Astrocyte of the cerebellum (primary cell): ENCODE data around the gene ANKH.
"Not testable (repeated sequence)": the region's sequence is repeated elsewhere in the genome, so short reads cannot be mapped to it uniquely, and the experiment has no call there.

ENCODE experiments used
- DNase-seq: peaks from one replicate; pipeline ENCODE4 v3.0.0-alpha.2; 2011; ENCODE audit warnings: low read depth
- H3K4me3 ChIP-seq: 2 replicates; pipeline ENCODE4 v1.5.1; 2011; ENCODE audit warnings: mild to moderate bottlenecking, low read depth, low read length, moderate library complexity
- in situ Hi-C: cut with HindIII; loops from 2 replicates; pipeline ENCODE4 v1.10.0; 2017; ENCODE audit warnings: low sequenced_read_pairs
- TF ChIP-seq, protein P1 (sequence below): IDR thresholded peaks from 2 replicates; pipeline ENCODE4 v1.5.1; 2012; ENCODE audit warnings: low read length, low read depth, moderate library complexity, mild to moderate bottlenecking; ENCODE audit errors: missing control alignments

ANKH gene

GRCh38 chr5:14825977-14826376, 45.6 kb downstream of the ANKH start:
- no peak for DNase-seq
- no peak overlapping the region for H3K4me3 ChIP-seq
- in situ Hi-C loops: no loop called here
- TF ChIP-seq, protein P1, sequence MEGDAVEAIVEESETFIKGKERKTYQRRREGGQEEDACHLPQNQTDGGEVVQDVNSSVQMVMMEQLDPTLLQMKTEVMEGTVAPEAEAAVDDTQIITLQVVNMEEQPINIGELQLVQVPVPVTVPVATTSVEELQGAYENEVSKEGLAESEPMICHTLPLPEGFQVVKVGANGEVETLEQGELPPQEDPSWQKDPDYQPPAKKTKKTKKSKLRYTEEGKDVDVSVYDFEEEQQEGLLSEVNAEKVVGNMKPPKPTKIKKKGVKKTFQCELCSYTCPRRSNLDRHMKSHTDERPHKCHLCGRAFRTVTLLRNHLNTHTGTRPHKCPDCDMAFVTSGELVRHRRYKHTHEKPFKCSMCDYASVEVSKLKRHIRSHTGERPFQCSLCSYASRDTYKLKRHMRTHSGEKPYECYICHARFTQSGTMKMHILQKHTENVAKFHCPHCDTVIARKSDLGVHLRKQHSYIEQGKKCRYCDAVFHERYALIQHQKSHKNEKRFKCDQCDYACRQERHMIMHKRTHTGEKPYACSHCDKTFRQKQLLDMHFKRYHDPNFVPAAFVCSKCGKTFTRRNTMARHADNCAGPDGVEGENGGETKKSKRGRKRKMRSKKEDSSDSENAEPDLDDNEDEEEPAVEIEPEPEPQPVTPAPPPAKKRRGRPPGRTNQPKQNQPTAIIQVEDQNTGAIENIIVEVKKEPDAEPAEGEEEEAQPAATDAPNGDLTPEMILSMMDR: no peak

DNA sequence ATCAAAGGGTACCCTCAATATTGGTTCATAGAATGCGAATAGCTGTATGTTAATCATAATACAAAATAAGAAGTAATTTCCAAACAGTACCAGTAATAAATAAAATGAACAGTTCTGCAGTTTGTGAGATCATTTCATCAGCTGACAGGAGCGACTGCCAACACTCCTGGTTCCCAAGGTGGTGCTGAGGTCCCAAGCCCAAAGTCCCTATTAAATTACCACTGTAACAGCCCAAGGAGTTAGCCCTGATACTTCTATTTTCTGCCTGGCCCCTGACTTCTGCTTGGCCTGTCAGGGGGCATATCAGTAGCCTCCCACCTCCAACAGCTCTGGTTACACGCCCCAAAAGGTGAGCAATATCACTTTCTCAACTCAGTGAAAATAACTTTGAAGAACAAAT, 47.1 kb downstream of the ANKH start:
- H3K4me3 ChIP-seq: no peak overlapping the region
- no peak for DNase-seq
- TF ChIP-seq, protein P1: no peak
- in situ Hi-C loops: no loop called here

DNA sequence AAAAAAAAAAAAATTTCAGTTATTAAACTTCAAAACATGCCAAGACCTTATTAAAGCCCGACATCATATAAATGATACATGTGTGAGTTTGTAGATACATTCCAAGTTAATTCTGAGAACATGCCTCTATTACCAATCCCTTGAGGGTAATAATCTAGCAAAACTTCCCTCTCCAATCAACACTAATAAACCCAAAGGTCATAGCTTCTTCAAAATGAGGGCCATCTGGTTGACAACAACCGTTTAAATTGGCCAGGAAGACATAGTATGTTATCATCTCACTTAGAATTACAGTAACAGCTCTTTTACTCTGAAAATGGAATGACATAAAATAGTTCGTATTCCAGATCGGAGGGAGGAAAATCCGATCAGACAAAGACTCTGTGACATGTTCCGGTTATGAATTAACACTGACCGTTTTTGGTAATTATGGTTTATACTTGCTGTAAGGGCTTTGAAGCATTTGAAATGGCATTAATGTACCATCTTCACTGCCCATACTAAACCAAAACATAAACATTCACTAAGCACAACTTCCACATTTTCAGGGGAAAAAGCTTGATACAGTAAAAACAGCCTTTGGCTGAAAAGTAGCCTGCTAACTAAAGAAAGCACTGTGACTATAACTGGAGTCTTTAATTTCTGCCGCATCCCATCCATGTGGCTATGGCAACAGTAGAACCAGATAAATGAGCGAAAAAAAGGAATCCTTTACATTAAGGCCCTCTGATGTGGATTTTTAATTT, 50.3 kb downstream of the ANKH start:
- DNase-seq: no peak
- in situ Hi-C loops: no loop called here
- TF ChIP-seq, protein P1: no peak
- no peak overlapping the region for H3K4me3 ChIP-seq

- no peak for DNase-seq
- in situ Hi-C loops: no loop called here
- H3K4me3 ChIP-seq: no peak overlapping the region
- TF ChIP-seq, protein P1: no peak
Observed at GRCh38 chr5:14818931-14819790, 52.4 kb downstream of the ANKH start.

DNA sequence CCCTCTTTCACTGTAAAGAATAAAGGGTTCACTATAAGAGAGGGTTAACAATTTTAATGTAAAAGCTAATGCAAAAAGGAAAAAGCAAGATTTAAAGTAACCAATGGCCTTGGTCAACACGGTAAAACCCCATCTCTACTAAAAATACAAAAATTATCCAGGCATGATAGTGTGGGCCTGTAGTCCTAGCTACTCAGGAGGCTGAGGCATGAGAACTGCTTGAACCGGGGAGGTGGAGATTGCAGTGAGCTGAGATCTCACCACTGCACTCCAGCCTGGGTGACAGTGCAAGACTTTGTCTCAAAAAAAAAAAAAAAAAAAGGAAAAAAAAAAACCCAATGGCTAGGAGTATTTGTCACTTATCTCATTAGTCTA, 53.8 kb downstream of the ANKH start:
- in situ Hi-C loops: not testable (repeated sequence)

GRCh38 chr5:14816999-14817761, 54.4 kb downstream of the ANKH start:
- peak; percentile 91 for DNase-seq
- TF ChIP-seq, protein P1: no peak
- no peak overlapping the region for H3K4me3 ChIP-seq
- in situ Hi-C loops: no loop called here

More for the DNA sequence above, 53.8 kb downstream of the ANKH start:
- not testable (repeated sequence) for H3K4me3 ChIP-seq, DNase-seq
